Right lobe of liver (tissue), 6 donors: Measurements from ENCODE around the gene APOBEC3B. TPM values are rescaled to one million over a fixed set of nuclear protein-coding genes. Genes with fewer than 3 reads are reported as not detected.

ENCODE experiments used
- ATAC-seq, 4 donors: fragments of 200-7000 bp; cut with Tn5 transposase; one replicate each; pipeline ENCODE4 v1.9.1; 2020; ENCODE audit warnings: mild to moderate bottlenecking in 4 of 4, moderate library complexity in 4 of 4
- DNase-seq, 3 donors: peaks; one replicate each; pipeline ENCODE4 v3.0.0-alpha.2; 2020
- H3K27ac ChIP-seq, 3 donors: fragments of 200-600 bp; one replicate each; pipeline ENCODE4 v1.8.0; 2022
- H3K27me3 ChIP-seq, 2 donors: fragments of 200-600 bp; one replicate each; pipeline ENCODE4 v1.8.0; 2022
- H3K36me3 ChIP-seq, 4 donors: fragments of 200-600 bp; sonication (generic) in 1 of 4; one replicate each; pipeline versions ENCODE4 v1.5.1 to v1.8.0; 2017 to 2022; ENCODE audit warnings: control low read depth in 1 of 4
- H3K4me1 ChIP-seq, 4 donors: fragments of 200-600 bp; sonication (generic) in 1 of 4; one replicate each; pipeline versions ENCODE4 v1.5.1 to v1.8.0; 2017 to 2022; ENCODE audit warnings: control low read depth in 1 of 4
- H3K4me3 ChIP-seq, 3 donors: fragments of 200-600 bp; one replicate each; pipeline ENCODE4 v1.8.0; 2022
- H3K9me3 ChIP-seq, 4 donors: fragments of 200-600 bp; sonication (generic) in 1 of 4; one replicate each; pipeline versions ENCODE4 v1.5.1 to v1.8.0; 2017 to 2022; ENCODE audit warnings: control low read depth in 1 of 4
- CTCF ChIP-seq, 4 donors: fragments of 200-600 bp in 3 of 4; fragments of 450-650 bp in 1 of 4; IDR thresholded peaks; one replicate each; pipeline versions ENCODE4 v1.5.1 to v1.8.0; 2016 to 2022; ENCODE audit warnings: antibody characterized with exemption in 4 of 4, mild to moderate bottlenecking in 2 of 4
- POLR2A ChIP-seq: fragments of 450-650 bp; IDR thresholded peaks from one replicate; pipeline ENCODE4 v1.6.1; 2017; ENCODE audit warnings: antibody characterized with exemption, mild to moderate bottlenecking
- WGBS: methylation state at CpG from one replicate; pipeline ENCODE4 v1.1.6; 2018; ENCODE audit warnings: low coverage, low lambda C conversion rate; ENCODE audit not compliant: insufficient coverage; ENCODE audit errors: missing lambda C conversion rate; 5-methylcytosine and 5-hydroxymethylcytosine counted together
- intact Hi-C, 2 donors: fragments of 100-400 bp; cut with DNase I; formaldehyde crosslinking; loops; one replicate each; pipeline versions ENCODE4 v1.11.2 to v1.14.1; 2022
- total RNA-seq, 6 experiments: library from RNA; depleted of rRNA in 2 of 6; stranded (reverse); fragments of >200 nt in 2 of 6; fragmentation: NEBNext Ultra II Directional in 3 of 6; extraction: Animal tissue kit (Norgen Biotek cat#: 25700) in 3 of 6; gene quantifications; one replicate each; pipeline versions ENCODE4 v1.1.0 to v1.2.4, GENCODE V29; 2016 to 2023
- donor health status: DM: no; HTN: yes; CAD: no.
- donor health status: DM: no; HTN: no; CAD: no.
- donor health status: DM: no; HTN: no; CAD: no.
- donor health status: DM: no; HTN: yes; CAD: no.
- donor health status: DM: no; HTN: yes; CAD: no.

The APOBEC3B gene
- total RNA-seq, 6 experiments from 2014 or later: 0.61 to 1.6 (median 1.1) TPM

- H3K27ac ChIP-seq: no peak overlapping the region
- H3K9me3 ChIP-seq: no peaks in the 10 kb centered on the region
- DNase-seq: no peak
- H3K4me3 ChIP-seq: no peak overlapping the region
- no peaks in the 10 kb centered on the region for H3K4me1 ChIP-seq
- no peak for TF ChIP-seq POLR2A
- TF ChIP-seq CTCF (IDR thresholded peaks at IDR 0.05): no peak
- H3K27me3 ChIP-seq: no peaks in the 10 kb centered on the region
- intact Hi-C loops: no loop called here
- no peaks in the 10 kb centered on the region for H3K36me3 ChIP-seq
- WGBS: 50% methylated on average over 9 of the region's 12 CpGs
- ATAC-seq: peak in 2 of 4 donors; percentile 16 to 32
Observed at GRCh38 chr22:39026509-39027150, 44.5 kb downstream of the APOBEC3B start.

GRCh38 chr22:39027717-39028116 is 45.6 kb downstream of the APOBEC3B start:
- ATAC-seq: no peak
- intact Hi-C loops: no loop called here
- TF ChIP-seq POLR2A: no peak
- no peak for TF ChIP-seq CTCF (IDR thresholded peaks at IDR 0.05)
- Histone ChIP-seq H3K4me3 (no peak overlapping the region), H3K36me3 (no peaks in the 10 kb centered on the region), H3K4me1 (no peaks in the 10 kb centered on the region), H3K27ac (no peak overlapping the region), H3K27me3 (no peaks in the 10 kb centered on the region), H3K9me3 (no peaks in the 10 kb centered on the region)
- 80% methylated on average over 1 of the region's 4 CpGs for WGBS
- DNase-seq: no peak

GRCh38 chr22:39028281-39028680 is 46.1 kb downstream of the APOBEC3B start:
- Histone ChIP-seq H3K9me3 (no peaks in the 10 kb centered on the region), H3K27ac (no peak overlapping the region), H3K27me3 (no peaks in the 10 kb centered on the region), H3K4me3 (no peak overlapping the region), H3K36me3 (no peaks in the 10 kb centered on the region), H3K4me1 (no peaks in the 10 kb centered on the region)
- intact Hi-C loops: no loop called here
- 92% methylated on average over 6 of the region's 11 CpGs for WGBS
- TF ChIP-seq CTCF (IDR thresholded peaks at IDR 0.05): no peak
- TF ChIP-seq POLR2A: no peak
- no peak for DNase-seq
- ATAC-seq: no peak

GRCh38 chr22:39029227-39029626 is 47.1 kb downstream of the APOBEC3B start:
- ATAC-seq: no peak
- Histone ChIP-seq H3K27ac (no peak overlapping the region), H3K36me3 (no peaks in the 10 kb centered on the region), H3K27me3 (no peaks in the 10 kb centered on the region), H3K9me3 (no peaks in the 10 kb centered on the region), H3K4me1 (no peaks in the 10 kb centered on the region), H3K4me3 (no peak overlapping the region)
- no peak for DNase-seq
- WGBS: 90% methylated on average over 11 of the region's 13 CpGs
- no peak for TF ChIP-seq POLR2A
- TF ChIP-seq CTCF (IDR thresholded peaks at IDR 0.05): no peak
- intact Hi-C loops: no loop called here
